Thyroid gland (tissue), 4 donors: Measurements from ENCODE around the gene TRIM25.

Source experiments
- POLR2A ChIP-seq, 2 donors: fragments of 450-650 bp; IDR thresholded peaks; one replicate each; pipeline ENCODE4 v1.6.1; 2017; ENCODE audit warnings: antibody characterized with exemption in 2 of 2, mild to moderate bottlenecking in 2 of 2, moderate library complexity in 1 of 2
- TF ChIP-seq, protein P1 (sequence below), 6 experiments: fragments of 200-600 bp in 3 of 6; fragments of 450-650 bp in 3 of 6; sonication (generic) in 3 of 6; IDR thresholded peaks; one replicate each; pipeline ENCODE4 v1.5.1; 2016 to 2019; ENCODE audit warnings: antibody characterized with exemption in 6 of 6, mild to moderate bottlenecking in 2 of 6, inconsistent platforms in 1 of 6, moderate library complexity in 1 of 6

DNA sequence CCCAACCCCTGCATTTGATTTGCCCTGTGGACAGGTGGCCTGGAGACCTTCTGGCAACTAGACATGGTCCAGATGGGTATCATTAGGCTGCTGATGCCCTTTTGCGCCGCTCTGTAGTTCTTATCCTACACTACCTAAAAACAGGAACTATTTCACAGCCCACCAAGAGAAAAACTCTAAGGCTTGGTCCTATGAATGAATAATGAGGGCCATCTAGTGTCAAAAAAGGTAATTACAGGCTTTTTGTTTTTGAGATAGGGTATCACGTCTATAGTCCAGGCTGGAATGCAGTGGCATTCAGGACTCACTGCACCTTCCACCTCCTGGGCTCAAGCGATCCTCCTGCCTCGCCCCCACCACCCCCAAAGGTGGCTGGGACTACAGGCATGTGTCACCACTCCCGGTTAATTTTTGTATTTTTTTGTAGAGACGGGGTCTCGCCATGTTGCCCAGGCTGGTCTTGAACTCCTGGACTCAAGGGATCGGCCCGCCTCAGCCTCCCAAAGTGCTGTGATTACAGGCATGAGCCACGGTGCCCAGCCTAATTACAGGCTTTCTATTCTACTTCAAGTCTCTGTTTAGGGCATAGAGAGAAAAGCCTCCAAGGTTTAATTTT lies 26.1 kb upstream of the TRIM25 start:
- TF ChIP-seq POLR2A (IDR thresholded peaks at IDR 0.05) = no peak
- TF ChIP-seq, protein P1, sequence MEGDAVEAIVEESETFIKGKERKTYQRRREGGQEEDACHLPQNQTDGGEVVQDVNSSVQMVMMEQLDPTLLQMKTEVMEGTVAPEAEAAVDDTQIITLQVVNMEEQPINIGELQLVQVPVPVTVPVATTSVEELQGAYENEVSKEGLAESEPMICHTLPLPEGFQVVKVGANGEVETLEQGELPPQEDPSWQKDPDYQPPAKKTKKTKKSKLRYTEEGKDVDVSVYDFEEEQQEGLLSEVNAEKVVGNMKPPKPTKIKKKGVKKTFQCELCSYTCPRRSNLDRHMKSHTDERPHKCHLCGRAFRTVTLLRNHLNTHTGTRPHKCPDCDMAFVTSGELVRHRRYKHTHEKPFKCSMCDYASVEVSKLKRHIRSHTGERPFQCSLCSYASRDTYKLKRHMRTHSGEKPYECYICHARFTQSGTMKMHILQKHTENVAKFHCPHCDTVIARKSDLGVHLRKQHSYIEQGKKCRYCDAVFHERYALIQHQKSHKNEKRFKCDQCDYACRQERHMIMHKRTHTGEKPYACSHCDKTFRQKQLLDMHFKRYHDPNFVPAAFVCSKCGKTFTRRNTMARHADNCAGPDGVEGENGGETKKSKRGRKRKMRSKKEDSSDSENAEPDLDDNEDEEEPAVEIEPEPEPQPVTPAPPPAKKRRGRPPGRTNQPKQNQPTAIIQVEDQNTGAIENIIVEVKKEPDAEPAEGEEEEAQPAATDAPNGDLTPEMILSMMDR (IDR thresholded peaks at IDR 0.05) = peak; percentile 40 to 71 (median 56)
